GM19025 (cell line): ENCODE results near the gene REG3G.

Source experiments
- ATAC-seq: cut with Tn5 transposase; IDR thresholded peaks from one replicate; pipeline ENCODE4 v1.9.1; 2021; ENCODE audit warnings: mild to moderate bottlenecking, low read depth, moderate library complexity; ENCODE audit not compliant: unreplicated experiment

Gene REG3G

GRCh38 chr2:79025421-79025820 is at the start of gene REG3G:
Gene REG3G (plus strand): TSS chr2:79025702. CDS start chr2:79026094, 392 bp downstream.
- no peak for ATAC-seq

GRCh38 chr2:78977661-78978145 is 47.8 kb upstream of the REG3G start:
- peak; percentile 92 for ATAC-seq

- ATAC-seq: no peak
Observed at GRCh38 chr2:78978340-78978739, 47.2 kb upstream of the REG3G start.

GRCh38 chr2:78979380-78980151 is 45.9 kb upstream of the REG3G start:
- ATAC-seq: no peak

- no peak for ATAC-seq
Observed at GRCh38 chr2:78980152-78980465, 45.4 kb upstream of the REG3G start.

GRCh38 chr2:78980871-78981270 is 44.6 kb upstream of the REG3G start:
- ATAC-seq: no peak

GRCh38 chr2:78982638-78983330 is 42.7 kb upstream of the REG3G start:
- ATAC-seq: no peak

GRCh38 chr2:78984386-78984785 is 41.1 kb upstream of the REG3G start:
- ATAC-seq: no peak

- ATAC-seq: no peak
Observed at GRCh38 chr2:78985558-78985957, 39.9 kb upstream of the REG3G start.

- no peak for ATAC-seq
Observed at GRCh38 chr2:78989051-78989450, 36.5 kb upstream of the REG3G start.

GRCh38 chr2:78992451-78992806 is 33.1 kb upstream of the REG3G start:
- ATAC-seq: no peak

GRCh38 chr2:78992807-78993517 is 32.5 kb upstream of the REG3G start:
- no peak for ATAC-seq

- ATAC-seq: no peak
Observed at GRCh38 chr2:78993518-78994148, 31.9 kb upstream of the REG3G start.

GRCh38 chr2:78994789-78995188 is 30.7 kb upstream of the REG3G start:
- no peak for ATAC-seq

- ATAC-seq: no peak
Observed at GRCh38 chr2:78999406-78999805, 26.1 kb upstream of the REG3G start.

- ATAC-seq: no peak
Observed at GRCh38 chr2:79000008-79000576, 25.4 kb upstream of the REG3G start.

- ATAC-seq: no peak
Observed at GRCh38 chr2:79001285-79001684, 24.2 kb upstream of the REG3G start.

- ATAC-seq: no peak
Observed at GRCh38 chr2:79004680-79005079, 20.8 kb upstream of the REG3G start.

- ATAC-seq: no peak
Observed at GRCh38 chr2:79005216-79005615, 20.3 kb upstream of the REG3G start.

GRCh38 chr2:79009388-79009787 is 16.1 kb upstream of the REG3G start:
- ATAC-seq: no peak

GRCh38 chr2:79011496-79011895 is 14.0 kb upstream of the REG3G start:
- no peak for ATAC-seq
